HepG2 (cell line): Measurements from ENCODE around the gene RNF5. TPM values are rescaled to one million over a fixed set of nuclear protein-coding genes. Genes with fewer than 3 reads are reported as not detected.
A peak's percentile ranks its signal among the peaks of the same experiment; 100 is the strongest.

Experiments used
- ELF1 ChIP-seq: sonication (generic); formaldehyde crosslinking; IDR thresholded peaks from 2 replicates; pipeline ENCODE4 v1.4.0; 2020; ENCODE audit warnings: missing genetic modification reagents
- FOSL2 ChIP-seq: sonication (generic); formaldehyde crosslinking; IDR thresholded peaks from 2 replicates; pipeline ENCODE4 v1.4.0; 2020; ENCODE audit warnings: missing genetic modification reagents
- GATAD1 ChIP-seq: IDR thresholded peaks from 2 replicates; pipeline ENCODE4 v1.6.1; 2016; ENCODE audit warnings: missing genetic modification reagents, missing compliant biosample characterization
- HOXA5 ChIP-seq: sonication (generic); formaldehyde crosslinking; IDR thresholded peaks from 2 replicates; pipeline ENCODE4 v1.4.0; 2020; ENCODE audit warnings: missing genetic modification reagents
- MAFG ChIP-seq: sonication (generic); formaldehyde crosslinking; IDR thresholded peaks from 2 replicates; pipeline ENCODE4 v1.5.1; 2020; ENCODE audit warnings: mild to moderate bottlenecking, missing genetic modification reagents
- MAX ChIP-seq: IDR thresholded peaks from 2 replicates; pipeline ENCODE4 v1.6.1; 2012; ENCODE audit warnings: inconsistent platforms
- MIXL1 ChIP-seq: IDR thresholded peaks from 2 replicates; pipeline ENCODE4 v1.6.1; 2016
- NFE2L2 ChIP-seq: fragments of 150-350 bp; IDR thresholded peaks from 2 replicates; pipeline ENCODE4 v1.6.1; 2014; ENCODE audit warnings: low read length
- NFYB ChIP-seq: sonication (generic); formaldehyde crosslinking; IDR thresholded peaks from 2 replicates; pipeline ENCODE4 v1.4.0; 2020; ENCODE audit warnings: missing genetic modification reagents
- NR1H2 ChIP-seq: sonication (generic); formaldehyde crosslinking; IDR thresholded peaks from 2 replicates; pipeline ENCODE4 v1.8.1; 2022; ENCODE audit warnings: low read depth, missing genetic modification reagents, borderline replicate concordance
- PATZ1 ChIP-seq: sonication (generic); formaldehyde crosslinking; IDR thresholded peaks from 2 replicates; pipeline ENCODE4 v1.4.0; 2020; ENCODE audit warnings: missing genetic modification reagents
- REL ChIP-seq: sonication (generic); formaldehyde crosslinking; conservative IDR thresholded peaks from 2 replicates; pipeline ENCODE4 v1.8.0; 2022; ENCODE audit warnings: mild to moderate bottlenecking, missing genetic modification reagents, moderate library complexity
- SKIL ChIP-seq: sonication (generic); formaldehyde crosslinking; IDR thresholded peaks from 2 replicates; pipeline ENCODE4 v1.8.0; 2022; ENCODE audit warnings: missing genetic modification reagents, mild to moderate bottlenecking, moderate library complexity, borderline replicate concordance
- ZBTB26 ChIP-seq: IDR thresholded peaks from 2 replicates; pipeline ENCODE4 v1.6.1; 2016; ENCODE audit warnings: missing compliant biosample characterization, missing genetic modification reagents, borderline replicate concordance
- ZBTB7A ChIP-seq: sonication (generic); formaldehyde crosslinking; IDR thresholded peaks from 2 replicates; pipeline ENCODE4 v1.8.0; 2022; ENCODE audit warnings: mild to moderate bottlenecking, missing genetic modification reagents
- ZC3H13 ChIP-seq: sonication (generic); formaldehyde crosslinking; IDR thresholded peaks from 2 replicates; pipeline ENCODE4 v1.8.1; 2023; ENCODE audit warnings: mild to moderate bottlenecking, missing genetic modification reagents, moderate library complexity
- ZFX ChIP-seq: sonication (generic); formaldehyde crosslinking; IDR thresholded peaks from 2 replicates; pipeline ENCODE4 v1.4.0; 2020; ENCODE audit warnings: mild to moderate bottlenecking, low read depth, missing genetic modification reagents, moderate library complexity
- ZIK1 ChIP-seq: sonication (generic); formaldehyde crosslinking; IDR thresholded peaks from 2 replicates; pipeline ENCODE4 v1.5.0; 2020; ENCODE audit warnings: mild to moderate bottlenecking, low read depth, missing genetic modification reagents, borderline replicate concordance
- ZNF101 ChIP-seq: sonication (generic); formaldehyde crosslinking; IDR thresholded peaks from 2 replicates; pipeline ENCODE4 v1.4.0; 2020; ENCODE audit warnings: mild to moderate bottlenecking, low read depth, missing genetic modification reagents, borderline replicate concordance
- ZNF136 ChIP-seq: sonication (generic); formaldehyde crosslinking; IDR thresholded peaks from 2 replicates; pipeline ENCODE4 v1.8.1; 2022; ENCODE audit warnings: low read depth, mild to moderate bottlenecking, moderate library complexity, missing genetic modification reagents
- ZNF180 ChIP-seq: sonication (generic); formaldehyde crosslinking; IDR thresholded peaks from 2 replicates; pipeline ENCODE4 v1.4.0; 2020; ENCODE audit warnings: low read depth, missing genetic modification reagents, borderline replicate concordance
- ZNF205 ChIP-seq: IDR thresholded peaks from 2 replicates; pipeline ENCODE4 v1.6.1; 2018; ENCODE audit warnings: missing biosample characterization, missing genetic modification reagents
- ZNF3 ChIP-seq: IDR thresholded peaks from 2 replicates; pipeline ENCODE4 v1.7.0; 2017; ENCODE audit warnings: inconsistent platforms
- ZNF564 ChIP-seq: sonication (generic); formaldehyde crosslinking; IDR thresholded peaks from 2 replicates; pipeline ENCODE4 v1.8.1; 2023; ENCODE audit warnings: mild to moderate bottlenecking, missing genetic modification reagents
- ZNF879 ChIP-seq: sonication (generic); formaldehyde crosslinking; IDR thresholded peaks from 2 replicates; pipeline ENCODE4 v1.8.1; 2023; ENCODE audit warnings: missing genetic modification reagents
- ZNF883 ChIP-seq: sonication (generic); formaldehyde crosslinking; IDR thresholded peaks from 2 replicates; pipeline ENCODE4 v1.5.1; 2020; ENCODE audit warnings: mild to moderate bottlenecking, missing genetic modification reagents; ENCODE audit errors: not compliant biosample characterization
- polyA plus RNA-seq, 8 experiments: library from polyadenylated mRNA; depleted of rRNA in 3 of 8; stranded (reverse) in 7 of 8; unstranded in 1 of 8; fragments of >200 nt; fragmentation: Illumina TruSeq in 4 of 8; extraction: Trizol in 4 of 8; gene quantifications; 2 replicates each; pipeline versions ENCODE4 v1.2.1 to v1.2.3, GENCODE V29; 2011 to 2016; ENCODE audit warnings: low read depth in 4 of 8, missing spikeins in 1 of 8, mixed read lengths in 1 of 8; ENCODE audit not compliant: insufficient read depth in 1 of 8
- total RNA-seq, 5 experiments: library from RNA; depleted of rRNA; stranded (reverse); fragments of >200 nt; fragmentation: Illumina TruSeq; extraction: Trizol; gene quantifications; 2 replicates each; pipeline ENCODE4 v1.2.3, GENCODE V29; 2016; ENCODE audit warnings: low read depth in 1 of 5

The RNF5 gene
- total and polyA plus RNA-seq, 2 of the 13 experiments (the other 11 are each of a cell fraction or from before 2014, with no cell fraction given): 98.0 to 131 TPM

- TF ChIP-seq ZNF136 (CRISPR knock-in tag): no peak
- no peak for TF ChIP-seq HOXA5 (CRISPR knock-in tag)
- TF ChIP-seq ZNF883 (CRISPR knock-in tag): no peak
- 0 out of 2 replicates have a peak, but pooled peaks have one; percentile 1 for TF ChIP-seq NFYB
- peak; percentile 9; the same call in 1 of the 2 replicates for TF ChIP-seq REL
- no peak for TF ChIP-seq GATAD1 (CRISPR knock-in tag)
- TF ChIP-seq ELF1 (CRISPR knock-in tag): no peak
- TF ChIP-seq ZC3H13 (CRISPR knock-in tag): no peak
- TF ChIP-seq FOSL2: peak; percentile 71
- TF ChIP-seq PATZ1 (CRISPR knock-in tag): peak; percentile 14; the same call in 1 of the 2 replicates
- 0 out of 2 replicates have a peak, but pooled peaks have one; percentile 81 for TF ChIP-seq ZNF180 (CRISPR knock-in tag)
- 0 out of 2 replicates have a peak, but pooled peaks have one; percentile 35 for TF ChIP-seq SKIL (CRISPR knock-in tag)
- no peak for TF ChIP-seq ZNF3 (CRISPR knock-in tag)
- TF ChIP-seq MAFG (CRISPR knock-in tag): peak; percentile 32; the same call in 1 of the 2 replicates
- no peak for TF ChIP-seq ZNF101 (CRISPR knock-in tag)
- TF ChIP-seq ZBTB7A (CRISPR knock-in tag): 0 out of 2 replicates have a peak, but pooled peaks have one; percentile 38
- TF ChIP-seq ZFX (CRISPR knock-in tag): no peak
- TF ChIP-seq NR1H2 (CRISPR knock-in tag): no peak
- TF ChIP-seq ZNF564 (CRISPR knock-in tag): 0 out of 2 replicates have a peak, but pooled peaks have one; percentile 25
- peak; percentile 56; the same call in 1 of the 2 replicates for TF ChIP-seq ZNF205
- peak; percentile 11; the same call in 1 of the 2 replicates for TF ChIP-seq MAX
- 0 out of 2 replicates have a peak, but pooled peaks have one; percentile 14 for TF ChIP-seq NFE2L2
- 0 out of 2 replicates have a peak, but pooled peaks have one; percentile 19 for TF ChIP-seq ZIK1 (CRISPR knock-in tag)
- no peak for TF ChIP-seq ZNF879 (CRISPR knock-in tag)
- no peak for TF ChIP-seq MIXL1 (CRISPR knock-in tag)
- TF ChIP-seq ZBTB26 (CRISPR knock-in tag): no peak
These were observed 25.2 kb upstream of the RNF5 start (continued) for GRCh38 chr6:32152769-32153563.
